OCI-LY7 (cell line): Measurements from ENCODE around the gene NDUFS8. TPM values are rescaled to one million over a fixed set of nuclear protein-coding genes. Genes with fewer than 3 reads are reported as not detected.

ENCODE experiments used
- BruUV-seq: library from RNA; stranded (reverse); fragments of 400-500 nt; replicated peaks from 2 replicates; lab custom pipeline; 2021; lab: Mats Ljungman, UMichigan
- CTCF ChIA-PET: fragments of 300-600 bp; sonication (Branson Sonifier 250); formaldehyde crosslinking; loops from one replicate; lab custom pipeline; 2022; ENCODE audit warnings: antibody characterized with exemption; ENCODE audit not compliant: unreplicated experiment; lab: Charles Lee
- POLR2A ChIA-PET: fragments of 300-600 bp; sonication (Branson Sonifier 250); formaldehyde crosslinking; loops from one replicate; lab custom pipeline; 2022; ENCODE audit warnings: antibody characterized with exemption; lab: Charles Lee
- DNase-seq: peaks from one replicate; pipeline ENCODE4 v3.0.0-alpha.2; 2015; ENCODE audit warnings: low spot score
- H2AFZ ChIP-seq: fragments of 200-600 bp; sonication (generic), shearing (Covaris generic); 2 replicates; pipeline ENCODE4 v1.6.1; 2014; ENCODE audit warnings: mild to moderate bottlenecking, antibody characterized with exemption, low read length, moderate library complexity
- H3K27ac ChIP-seq: fragments of 200-600 bp; sonication (generic); 2 replicates; pipeline ENCODE4 v1.5.1; 2014; ENCODE audit warnings: mixed run types, low read depth, mild to moderate bottlenecking, moderate library complexity, low read length, inconsistent platforms; ENCODE audit not compliant: poor library complexity, severe bottlenecking
- H3K36me3 ChIP-seq: fragments of 200-600 bp; sonication (generic); 2 replicates; pipeline ENCODE4 v1.6.1; 2014; ENCODE audit warnings: mild to moderate bottlenecking, antibody characterized with exemption, low read length, moderate library complexity, mixed read lengths; ENCODE audit not compliant: insufficient read depth
- H3K4me1 ChIP-seq: fragments of 200-600 bp; sonication (generic); 2 replicates; pipeline ENCODE4 v1.5.1; 2014; ENCODE audit warnings: mild to moderate bottlenecking, low read length; ENCODE audit not compliant: insufficient read depth, poor library complexity, severe bottlenecking
- H3K4me2 ChIP-seq: fragments of 200-600 bp; sonication (generic); 2 replicates; pipeline ENCODE4 v1.6.1; 2014; ENCODE audit warnings: mild to moderate bottlenecking, low read length
- H3K4me3 ChIP-seq: fragments of 200-600 bp; sonication (generic); 2 replicates; pipeline ENCODE4 v1.5.1; 2014; ENCODE audit warnings: mild to moderate bottlenecking, low read depth, low read length; ENCODE audit not compliant: poor library complexity, severe bottlenecking
- H3K79me2 ChIP-seq: fragments of 200-600 bp; sonication (generic); 2 replicates; pipeline ENCODE4 v1.6.1; 2016; ENCODE audit warnings: low read depth, mild to moderate bottlenecking, low read length, moderate library complexity, mixed read lengths; ENCODE audit not compliant: insufficient read depth
- H3K9me2 ChIP-seq: fragments of 200-600 bp; sonication (generic); 2 replicates; pipeline ENCODE4 v1.6.1; 2016; ENCODE audit warnings: mild to moderate bottlenecking, low read length, mixed read lengths; ENCODE audit not compliant: insufficient read depth
- H3K9me3 ChIP-seq: fragments of 200-600 bp; sonication (generic); 2 replicates; pipeline ENCODE4 v1.6.1; 2014; ENCODE audit warnings: mild to moderate bottlenecking, mixed run types, low read length, mixed read lengths
- H4K20me1 ChIP-seq: fragments of 200-600 bp; sonication (generic); 2 replicates; pipeline ENCODE4 v1.6.1; 2014; ENCODE audit warnings: mild to moderate bottlenecking, antibody characterized with exemption, low read length, moderate library complexity, mixed read lengths; ENCODE audit not compliant: insufficient read depth
- CTCF ChIP-seq: fragments of 200-600 bp; sonication (generic); conservative IDR thresholded peaks from 2 replicates; pipeline ENCODE4 v1.5.1; 2014; ENCODE audit warnings: mild to moderate bottlenecking, antibody characterized with exemption, low read length, moderate library complexity, mixed read lengths
- EZH2phosphoT487 ChIP-seq: fragments of 200-600 bp; sonication (generic); IDR thresholded peaks from 2 replicates; pipeline ENCODE4 v1.6.1; 2018; ENCODE audit warnings: low read depth, borderline replicate concordance, mild to moderate bottlenecking, mixed run types, antibody characterized with exemption, low read length, moderate library complexity, mixed read lengths
- intact Hi-C: fragments of 100-400 bp; cut with micrococcal nuclease; formaldehyde crosslinking; loops from one replicate; pipeline ENCODE4 v1.10.0; 2022; ENCODE audit not compliant: unreplicated experiment
- total RNA-seq, 2 experiments: library from RNA; depleted of rRNA in 1 of 2; stranded (reverse); fragments of >200 nt in 1 of 2; shearing (Covaris generic) in 1 of 2; gene quantifications; 2 replicates each; pipeline ENCODE4 v1.2.3, GENCODE V29; 2014 to 2022

The NDUFS8 gene
- total RNA-seq, 2 experiments from 2014 or later = 126 to 173 TPM

- CTCF ChIA-PET = no interaction called here
- BruUV-seq = no TSS peak
- Histone ChIP-seq H3K36me3 (no peaks in the 10 kb centered on the region), H3K4me1 (no peaks in the 10 kb centered on the region), H3K79me2 (no peaks in the 10 kb centered on the region), H3K4me3 (no peak overlapping the region), H3K9me2 (no peaks in the 10 kb centered on the region), H3K27ac (no peak overlapping the region), H3K9me3 (no peaks in the 10 kb centered on the region), H4K20me1 (no peaks in the 10 kb centered on the region), H2AFZ (no peak overlapping the region), H3K4me2 (no peak overlapping the region)
- intact Hi-C loops = no loop called here
- DNase-seq = no peak
- no peak for TF ChIP-seq EZH2phosphoT487
- TF ChIP-seq CTCF = no peak
- POLR2A ChIA-PET = no interaction called here
These were observed 12.3 kb upstream of the NDUFS8 start for GRCh38 chr11:68017980-68018729.

GRCh38 chr11:68018730-68019190 is 11.7 kb upstream of the NDUFS8 start:
- POLR2A ChIA-PET = no interaction called here
- no TSS peak for BruUV-seq
- TF ChIP-seq CTCF = no peak
- TF ChIP-seq EZH2phosphoT487 = no peak

GRCh38 chr11:68019486-68019885 is 11.0 kb upstream of the NDUFS8 start:
- DNase-seq = no peak
- TF ChIP-seq CTCF (no peak), EZH2phosphoT487 (no peak)
- Histone ChIP-seq H4K20me1 (no peaks in the 10 kb centered on the region), H3K9me2 (no peaks in the 10 kb centered on the region), H3K4me3 (no peak overlapping the region), H3K4me2 (no peak overlapping the region), H3K4me1 (no peaks in the 10 kb centered on the region), H3K79me2 (no peaks in the 10 kb centered on the region), H3K9me3 (no peaks in the 10 kb centered on the region), H3K27ac (no peak overlapping the region), H3K36me3 (no peaks in the 10 kb centered on the region), H2AFZ (no peak overlapping the region)
- ChIA-PET POLR2A (no interaction called here), CTCF (no interaction called here)
- intact Hi-C loops = no loop called here
- no TSS peak for BruUV-seq

More at GRCh38 chr11:68018730-68019190, 11.7 kb upstream of the NDUFS8 start:
- Histone ChIP-seq H3K4me1 (no peaks in the 10 kb centered on the region), H3K4me2 (no peak overlapping the region), H3K36me3 (no peaks in the 10 kb centered on the region), H4K20me1 (no peaks in the 10 kb centered on the region), H3K4me3 (no peak overlapping the region), H3K9me3 (no peaks in the 10 kb centered on the region), H3K9me2 (no peaks in the 10 kb centered on the region), H3K27ac (no peak overlapping the region), H2AFZ (no peak overlapping the region), H3K79me2 (no peaks in the 10 kb centered on the region)
- CTCF ChIA-PET = no interaction called here
- intact Hi-C loops = no loop called here
- no peak for DNase-seq
